Upper lobe of left lung (tissue), 6 donors: ENCODE results near the gene RASL10B. TPM values are rescaled to one million over a fixed set of nuclear protein-coding genes. Genes with fewer than 3 reads are reported as not detected.
A peak's percentile ranks its signal among the peaks of the same experiment; 100 is the strongest.

Source experiments
- ATAC-seq, 2 donors: fragments of 200-7000 bp; cut with Tn5 transposase; one replicate each; pipeline ENCODE4 v1.9.1; 2022; ENCODE audit warnings: mild to moderate bottlenecking in 2 of 2, moderate library complexity in 2 of 2; ENCODE audit not compliant: low FRiP score in 2 of 2
- DNase-seq, 2 donors: peaks; one replicate each; pipeline ENCODE4 v3.0.0-alpha.2; 2019 to 2020
- H3K27ac ChIP-seq, 4 donors: fragments of 200-600 bp; sonication (generic); one replicate each; pipeline ENCODE4 v1.5.1; 2016 to 2019
- H3K27me3 ChIP-seq, 4 donors: fragments of 200-600 bp; sonication (generic); one replicate each; pipeline ENCODE4 v1.5.1; 2017 to 2019
- H3K36me3 ChIP-seq, 4 donors: fragments of 200-600 bp; sonication (generic); one replicate each; pipeline ENCODE4 v1.5.1; 2016 to 2019
- H3K4me1 ChIP-seq, 4 donors: fragments of 200-600 bp; sonication (generic); one replicate each; pipeline ENCODE4 v1.5.1; 2018 to 2019
- H3K4me3 ChIP-seq, 4 donors: fragments of 200-600 bp; sonication (generic); one replicate each; pipeline ENCODE4 v1.5.1; 2017 to 2019; ENCODE audit warnings: mild to moderate bottlenecking in 2 of 4, moderate library complexity in 1 of 4
- H3K9me3 ChIP-seq, 4 donors: fragments of 200-600 bp; sonication (generic); one replicate each; pipeline ENCODE4 v1.5.1; 2018 to 2019
- EP300 ChIP-seq, 4 donors: sonication (generic); formaldehyde crosslinking; IDR thresholded peaks; one replicate each; pipeline ENCODE4 v1.5.1; 2017; ENCODE audit warnings: antibody characterized with exemption in 4 of 4, control low read depth in 2 of 4
- POLR2A ChIP-seq, 4 donors: fragments of 450-650 bp; IDR thresholded peaks; one replicate each; pipeline ENCODE4 v1.5.1; 2016 to 2017; ENCODE audit warnings: antibody characterized with exemption in 4 of 4, mild to moderate bottlenecking in 2 of 4
- POLR2AphosphoS5 ChIP-seq, 2 donors: sonication (generic); formaldehyde crosslinking; IDR thresholded peaks; one replicate each; pipeline ENCODE4 v1.5.1; 2017; ENCODE audit warnings: antibody characterized with exemption in 2 of 2
- WGBS, 2 donors: methylation state at CpG; one replicate each; pipeline ENCODE4 v1.1.5; 2017 to 2018; 5-methylcytosine and 5-hydroxymethylcytosine counted together
- total RNA-seq, 6 donors: library from RNA; depleted of rRNA in 4 of 6; stranded (reverse); fragments of >200 nt in 4 of 6; gene quantifications; one replicate each; pipeline versions ENCODE4 v1.1.0 to v1.2.1, GENCODE V29; 2016 to 2021
- TF ChIP-seq, protein P1 (sequence below), 6 experiments: fragments of 450-650 bp in 4 of 6; fragments of 200-600 bp in 2 of 6; sonication (generic) in 2 of 6; IDR thresholded peaks; one replicate each; pipeline ENCODE4 v1.5.1; 2016 to 2019; ENCODE audit warnings: antibody characterized with exemption in 6 of 6
- donor health status: DM: no; HTN: no; CAD: no; lungs with moderate emphysema.
- donor health status: DM: no; HTN: yes; CAD: no; lungs with severe emphysema.

The RASL10B gene, protein sequence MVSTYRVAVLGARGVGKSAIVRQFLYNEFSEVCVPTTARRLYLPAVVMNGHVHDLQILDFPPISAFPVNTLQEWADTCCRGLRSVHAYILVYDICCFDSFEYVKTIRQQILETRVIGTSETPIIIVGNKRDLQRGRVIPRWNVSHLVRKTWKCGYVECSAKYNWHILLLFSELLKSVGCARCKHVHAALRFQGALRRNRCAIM
- total RNA-seq, result 1 to 10 TPM; 1.0 to 4.1 (median 1.7) TPM

DNA sequence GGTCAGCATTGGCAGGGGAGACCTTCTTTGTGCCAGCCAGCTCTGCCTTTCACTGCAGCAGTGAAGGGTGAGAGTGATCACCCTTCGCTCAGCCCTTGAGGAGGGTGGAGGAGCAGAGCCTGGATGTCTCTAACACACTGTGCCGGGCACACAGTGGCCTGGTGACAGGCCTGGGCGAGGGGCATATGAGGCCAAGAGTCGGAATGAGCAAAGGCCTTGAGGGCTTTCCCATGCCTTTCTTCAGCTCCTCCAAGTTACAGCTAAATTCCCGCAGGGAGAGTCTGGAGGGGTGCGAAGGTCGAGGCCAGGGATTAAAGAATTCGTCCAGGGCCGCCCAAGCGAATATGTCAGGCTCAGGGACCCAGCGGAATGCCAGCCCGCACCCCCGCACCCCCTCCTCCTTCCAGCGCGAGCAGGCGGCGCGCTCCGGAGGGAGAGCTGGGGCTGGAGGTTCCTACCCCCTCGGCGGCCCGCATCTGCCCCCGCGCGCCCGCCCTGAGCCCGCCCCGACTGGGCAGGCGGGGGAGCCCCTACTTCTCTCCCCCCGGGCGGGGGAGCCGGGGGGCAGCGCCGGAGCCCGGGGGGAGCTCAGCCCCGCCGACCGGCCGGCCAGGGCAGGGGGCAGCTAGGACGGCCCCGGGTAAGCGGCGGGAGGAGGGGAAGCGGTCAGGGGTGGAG is at the start of gene RASL10B:
TSS of gene RASL10B (plus strand) at position 401 of the 678 bp plus-strand sequence. CDS start 3,546 bp downstream, outside the sequence.
- Histone ChIP-seq H3K27me3 (no peaks in the 10 kb centered on the region), H3K36me3 (peaks cover 0 to 18% (median 0%) of the 10 kb centered on the region in 4 donors), H3K9me3 (no peaks in the 10 kb centered on the region), H3K4me1 (peaks cover 6 to 20% (median 12%) of the 10 kb centered on the region in 4 donors), H3K4me3 (peak within 1 kb of the TSS; percentile 55 to 81 (median 60)), H3K27ac (peak within 1 kb of the TSS in 2 of 4 donors; percentile 21 to 45)
- TF ChIP-seq, protein P1, sequence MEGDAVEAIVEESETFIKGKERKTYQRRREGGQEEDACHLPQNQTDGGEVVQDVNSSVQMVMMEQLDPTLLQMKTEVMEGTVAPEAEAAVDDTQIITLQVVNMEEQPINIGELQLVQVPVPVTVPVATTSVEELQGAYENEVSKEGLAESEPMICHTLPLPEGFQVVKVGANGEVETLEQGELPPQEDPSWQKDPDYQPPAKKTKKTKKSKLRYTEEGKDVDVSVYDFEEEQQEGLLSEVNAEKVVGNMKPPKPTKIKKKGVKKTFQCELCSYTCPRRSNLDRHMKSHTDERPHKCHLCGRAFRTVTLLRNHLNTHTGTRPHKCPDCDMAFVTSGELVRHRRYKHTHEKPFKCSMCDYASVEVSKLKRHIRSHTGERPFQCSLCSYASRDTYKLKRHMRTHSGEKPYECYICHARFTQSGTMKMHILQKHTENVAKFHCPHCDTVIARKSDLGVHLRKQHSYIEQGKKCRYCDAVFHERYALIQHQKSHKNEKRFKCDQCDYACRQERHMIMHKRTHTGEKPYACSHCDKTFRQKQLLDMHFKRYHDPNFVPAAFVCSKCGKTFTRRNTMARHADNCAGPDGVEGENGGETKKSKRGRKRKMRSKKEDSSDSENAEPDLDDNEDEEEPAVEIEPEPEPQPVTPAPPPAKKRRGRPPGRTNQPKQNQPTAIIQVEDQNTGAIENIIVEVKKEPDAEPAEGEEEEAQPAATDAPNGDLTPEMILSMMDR (IDR thresholded peaks at IDR 0.05), result no peak
- TF ChIP-seq POLR2A (IDR thresholded peaks at IDR 0.05), result no peak
- no peak for TF ChIP-seq POLR2AphosphoS5 (IDR thresholded peaks at IDR 0.05)
- TF ChIP-seq EP300 (IDR thresholded peaks at IDR 0.05), result no peak
- peak; percentile 49 to 90 for DNase-seq
- peak; percentile 9 to 81 for ATAC-seq
- WGBS, 2 donors, result 15 to 17% methylated on average over 9 to 18 of the region's 44 CpGs

DNA sequence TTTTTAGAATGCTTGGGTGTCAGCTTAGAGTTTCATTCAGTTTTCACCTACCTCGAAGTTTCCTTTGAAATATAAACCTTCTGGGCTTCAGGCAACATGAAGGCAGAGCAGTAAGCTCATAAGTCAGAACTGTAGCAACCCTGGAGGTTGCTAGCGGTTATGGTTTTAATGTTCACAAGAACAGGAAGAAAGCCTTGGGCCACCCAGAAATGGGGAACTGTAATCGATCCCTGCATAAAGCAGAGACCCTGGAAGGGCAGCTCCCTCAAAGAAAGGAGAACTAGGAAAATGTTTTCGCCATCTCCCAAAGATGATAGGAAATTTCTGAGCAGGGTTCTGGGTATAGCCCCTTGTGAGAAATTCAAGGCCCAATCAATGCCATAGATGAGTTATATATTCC is 47.8 kb upstream of the RASL10B start:
- H3K4me3 ChIP-seq, result no peak overlapping the region
- ATAC-seq (peak in 1 of 2 donors; percentile 58), DNase-seq (no peak)
- no peak overlapping the region for H3K27ac ChIP-seq
- no peaks in the 10 kb centered on the region for H3K27me3 ChIP-seq
- H3K4me1 ChIP-seq, result no peaks in the 10 kb centered on the region
- 67 to 68% methylated on average over 4 of the region's 4 CpGs for WGBS, 2 donors
- TF ChIP-seq POLR2A (IDR thresholded peaks at IDR 0.05) (no peak), EP300 (IDR thresholded peaks at IDR 0.05) (no peak), POLR2AphosphoS5 (IDR thresholded peaks at IDR 0.05) (no peak)
- TF ChIP-seq, protein P1 (IDR thresholded peaks at IDR 0.05), result no peak
- peaks cover 6 to 91% (median 45%) of the 10 kb centered on the region in 4 donors for H3K36me3 ChIP-seq
- no peaks in the 10 kb centered on the region for H3K9me3 ChIP-seq

DNA sequence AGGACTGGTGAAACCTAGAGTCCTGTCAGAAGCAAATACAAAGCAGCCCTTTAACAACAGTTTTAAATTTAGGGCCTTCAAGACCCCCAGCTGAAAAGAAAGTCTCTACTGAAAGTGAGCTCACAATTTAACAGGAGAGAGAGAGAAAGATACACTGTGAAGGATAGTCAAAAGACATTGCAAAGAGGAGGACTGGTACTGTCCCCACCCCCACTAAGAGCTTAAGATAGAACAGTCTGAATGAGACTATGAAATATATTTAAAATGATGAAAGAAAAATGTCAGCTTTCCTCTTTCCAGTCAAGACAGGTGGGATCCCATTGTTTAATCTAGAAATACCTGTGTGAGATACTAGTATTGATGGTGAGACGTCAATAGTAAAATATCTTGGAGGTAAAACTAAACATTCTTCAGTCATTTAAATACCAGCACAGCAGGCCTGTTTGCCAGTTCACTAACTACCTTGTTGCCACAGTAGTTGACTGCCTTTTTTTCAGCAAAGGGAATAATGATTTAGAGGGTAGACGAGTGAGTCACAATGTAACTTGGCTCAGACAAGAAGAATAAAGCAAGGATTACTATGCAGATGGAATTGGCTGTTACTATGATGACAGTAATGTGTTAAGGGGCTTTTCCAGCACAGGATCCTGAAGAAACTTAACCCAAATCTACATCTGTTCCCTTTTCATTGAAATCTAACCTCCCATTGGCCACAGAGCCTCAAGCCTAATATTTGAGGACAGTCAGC is 47.2 kb upstream of the RASL10B start:
- no peak overlapping the region for H3K4me3 ChIP-seq
- DNase-seq, result no peak
- no peaks in the 10 kb centered on the region for H3K27me3 ChIP-seq
- WGBS, 2 donors, result 85 to 93% methylated on average over 2 of the region's 2 CpGs
- ATAC-seq, result no peak
- no peaks in the 10 kb centered on the region for H3K4me1 ChIP-seq
- H3K9me3 ChIP-seq, result no peaks in the 10 kb centered on the region
- H3K27ac ChIP-seq, result no peak overlapping the region
- TF ChIP-seq POLR2A (IDR thresholded peaks at IDR 0.05) (no peak), EP300 (IDR thresholded peaks at IDR 0.05) (no peak), POLR2AphosphoS5 (IDR thresholded peaks at IDR 0.05) (no peak)
- TF ChIP-seq, protein P1 (IDR thresholded peaks at IDR 0.05), result no peak
- H3K36me3 ChIP-seq, result peaks cover 6 to 94% (median 46%) of the 10 kb centered on the region in 4 donors

DNA sequence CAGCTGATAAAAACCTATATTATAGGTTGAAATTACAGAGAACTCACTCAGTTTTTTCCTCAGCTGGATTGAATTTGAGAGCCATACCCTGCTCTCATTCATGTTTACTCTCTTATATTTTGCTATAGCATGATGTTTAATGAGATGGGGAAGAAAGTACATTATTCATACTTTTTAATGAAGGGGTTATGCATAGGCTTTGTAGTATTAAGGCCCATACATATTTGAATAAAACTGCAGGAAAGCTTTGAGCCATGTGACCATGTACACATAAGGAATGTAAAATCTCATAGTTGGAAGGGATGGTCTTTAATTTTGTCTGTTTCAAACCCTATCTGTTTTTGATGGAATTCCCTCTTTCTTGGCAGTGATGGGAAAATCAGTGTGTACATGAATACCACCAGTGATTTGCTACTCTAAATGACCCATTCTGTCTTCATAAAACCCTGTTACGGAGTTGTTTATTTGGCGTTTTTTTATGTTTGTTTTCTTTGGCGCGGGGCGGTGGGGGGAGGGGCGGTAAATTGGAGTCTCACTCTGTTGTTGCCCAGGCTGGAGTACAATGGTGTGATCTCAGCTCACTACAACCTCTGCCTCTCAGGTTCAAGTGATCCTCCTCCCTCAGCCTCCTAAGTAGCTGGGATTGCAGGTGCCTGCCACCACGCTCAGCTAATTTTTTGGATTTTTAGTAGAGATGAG is 38.8 kb upstream of the RASL10B start:
- Histone ChIP-seq H3K27ac (no peak overlapping the region), H3K36me3 (peaks cover 7 to 79% (median 17%) of the 10 kb centered on the region in 4 donors), H3K27me3 (no peaks in the 10 kb centered on the region), H3K4me1 (no peaks in the 10 kb centered on the region), H3K9me3 (no peaks in the 10 kb centered on the region), H3K4me3 (no peak overlapping the region)
- no peak for DNase-seq
- TF ChIP-seq EP300 (IDR thresholded peaks at IDR 0.05), result no peak
- no peak for TF ChIP-seq POLR2A (IDR thresholded peaks at IDR 0.05)
- TF ChIP-seq, protein P1 (IDR thresholded peaks at IDR 0.05), result no peak
- TF ChIP-seq POLR2AphosphoS5 (IDR thresholded peaks at IDR 0.05), result no peak
- WGBS, 2 donors, result 92 to 96% methylated on average over 7 of the region's 7 CpGs
- ATAC-seq, result no peak
